HCT116 (cell line): ENCODE data around the gene RNASE8. TPM values are rescaled to one million over a fixed set of nuclear protein-coding genes. Genes with fewer than 3 reads are reported as not detected.

ENCODE experiments used
- ATAC-seq: fragments of 200-7000 bp; cut with Tn5 transposase; 2 replicates; pipeline ENCODE4 v1.9.1; 2020; ENCODE audit warnings: mild to moderate bottlenecking, moderate library complexity
- BruUV-seq: library from RNA; stranded (reverse); fragments of 400-500 nt; replicated peaks from 2 replicates; lab custom pipeline; 2021; lab: Mats Ljungman, UMichigan
- CTCF ChIA-PET: fragments of 300-600 bp; sonication (Branson Sonifier 250); formaldehyde crosslinking; loops from one replicate; lab custom pipeline; 2021; ENCODE audit warnings: antibody characterized with exemption; lab: Charles Lee
- POLR2A ChIA-PET: fragments of 300-600, 350-600 bp; sonication (Branson Sonifier 250); formaldehyde crosslinking; loops from one replicate; lab custom pipeline; 2021; ENCODE audit warnings: antibody characterized with exemption; lab: Charles Lee
- RAD21 ChIA-PET, 2 experiments: fragments of 300-600 bp; sonication (Branson Sonifier 250); formaldehyde crosslinking; loops; one replicate each; lab custom pipeline; 2023; ENCODE audit warnings: low total read pairs in 2 of 2; ENCODE audit not compliant: uncharacterized antibody in 2 of 2, unreplicated experiment in 2 of 2, low non-redundant PET in 1 of 2; lab: Charles Lee
- DNase-seq: peaks from one replicate; pipeline ENCODE4 v3.0.0-alpha.2; 2010; ENCODE audit warnings: low read depth, low spot score
- H2AFZ ChIP-seq: fragments of 200-600 bp; shearing (Covaris generic), sonication (generic); 2 replicates; pipeline ENCODE4 v1.6.1; 2017; ENCODE audit warnings: low read depth, mixed run types, mixed read lengths, antibody characterized with exemption, low read length; ENCODE audit not compliant: poor library complexity, severe bottlenecking
- H3K27ac ChIP-seq: 2 replicates; pipeline ENCODE4 v1.5.1; 2012; ENCODE audit warnings: low read depth, low read length
- H3K27me3 ChIP-seq: fragments of 200-600 bp; sonication (generic); 2 replicates; pipeline ENCODE4 v1.6.1; 2016; ENCODE audit warnings: mixed run types, low read length, mixed read lengths; ENCODE audit not compliant: insufficient read depth
- H3K36me3 ChIP-seq, 2 experiments: fragments of 200-500 bp in 1 of 2; fragments of 200-600 bp in 1 of 2; sonication (Bioruptor generic) in 1 of 2; sonication (generic) in 1 of 2; 2 replicates each; pipeline versions ENCODE4 v1.5.1 to v1.6.1; 2014 to 2016; ENCODE audit warnings: low read length in 2 of 2, inconsistent platforms in 1 of 2, mixed read lengths in 1 of 2, mixed run types in 1 of 2; ENCODE audit not compliant: insufficient read depth in 2 of 2, control insufficient read depth in 1 of 2
- H3K4me1 ChIP-seq, 2 experiments: fragments of 200-600 bp in 1 of 2; sonication (generic) in 1 of 2; 2 replicates each; pipeline versions ENCODE4 v1.5.1 to v1.6.1; 2012 to 2017; ENCODE audit warnings: low read length in 2 of 2, inconsistent platforms in 1 of 2, mild to moderate bottlenecking in 1 of 2, mixed read lengths in 1 of 2, mixed run types in 1 of 2, moderate library complexity in 1 of 2; ENCODE audit not compliant: insufficient read depth in 2 of 2, control insufficient read depth in 1 of 2
- H3K4me2 ChIP-seq: fragments of 200-600 bp; sonication (generic); 2 replicates; pipeline ENCODE4 v1.6.1; 2017; ENCODE audit warnings: mixed run types, low read length, mixed read lengths
- H3K4me3 ChIP-seq, 2 experiments: fragments of 200-600 bp in 1 of 2; sonication (generic) in 1 of 2; replicated peaks in 1 of 2; 2 replicates each; pipeline ENCODE4 v1.5.1; 2011 to 2016; ENCODE audit warnings: low read length in 2 of 2, control low read depth in 1 of 2, low read depth in 1 of 2, mild to moderate bottlenecking in 1 of 2, mixed read lengths in 1 of 2, mixed run types in 1 of 2
- H3K79me2 ChIP-seq: fragments of 200-600 bp; sonication (generic); 2 replicates; pipeline ENCODE4 v1.6.1; 2017; ENCODE audit warnings: mild to moderate bottlenecking, mixed run types, low read length, moderate library complexity, mixed read lengths; ENCODE audit not compliant: insufficient read depth
- H3K9ac ChIP-seq: fragments of 200-600 bp; sonication (generic); 2 replicates; pipeline ENCODE4 v1.6.1; 2016; ENCODE audit warnings: low read length, mixed read lengths
- H3K9me2 ChIP-seq: fragments of 200-600 bp; sonication (generic), shearing (Covaris generic); 2 replicates; pipeline ENCODE4 v1.6.1; 2017; ENCODE audit warnings: mixed run types, mild to moderate bottlenecking, moderate library complexity; ENCODE audit not compliant: insufficient read depth
- H3K9me3 ChIP-seq, 2 experiments: fragments of 200-500 bp in 1 of 2; fragments of 200-600 bp in 1 of 2; sonication (Bioruptor generic) in 1 of 2; sonication (generic) in 1 of 2; 2 replicates each; pipeline ENCODE4 v1.6.1; 2014 to 2017; ENCODE audit warnings: low read length in 2 of 2, mixed read lengths in 2 of 2, inconsistent platforms in 1 of 2, low read depth in 1 of 2, mild to moderate bottlenecking in 1 of 2, mixed run types in 1 of 2, moderate library complexity in 1 of 2; ENCODE audit not compliant: control insufficient read depth in 1 of 2, insufficient read depth in 1 of 2
- H4K20me1 ChIP-seq: fragments of 200-600 bp; sonication (generic), shearing (Covaris generic); 2 replicates; pipeline ENCODE4 v1.6.1; 2017; ENCODE audit warnings: mixed run types, mild to moderate bottlenecking, moderate library complexity; ENCODE audit not compliant: insufficient read depth
- CEBPB ChIP-seq: IDR thresholded peaks from 2 replicates; pipeline ENCODE4 v1.6.1; 2012; ENCODE audit warnings: low read depth
- CTCF ChIP-seq, 3 experiments: fragments of 200-600 bp in 1 of 3; sonication (generic) in 1 of 3; IDR thresholded peaks in 2 of 3; conservative IDR thresholded peaks in 1 of 3; 2 replicates each; pipeline ENCODE4 v1.5.1; 2012 to 2017; ENCODE audit warnings: low read depth in 2 of 3, low read length in 2 of 3, antibody characterized with exemption in 1 of 3, borderline replicate concordance in 1 of 3, control low read depth in 1 of 3, mild to moderate bottlenecking in 1 of 3, mixed read lengths in 1 of 3, mixed run types in 1 of 3, moderate library complexity in 1 of 3; ENCODE audit not compliant: insufficient read depth in 1 of 3
- ELF1 ChIP-seq: IDR thresholded peaks from 2 replicates; pipeline ENCODE4 v1.6.1; 2012; ENCODE audit warnings: low read depth, borderline replicate concordance
- POLR2A ChIP-seq: IDR thresholded peaks from 2 replicates; pipeline ENCODE4 v1.7.0; 2011; ENCODE audit warnings: borderline replicate concordance; ENCODE audit not compliant: insufficient read depth, insufficient read length; ENCODE audit errors: extremely low read depth
- POLR2AphosphoS5 ChIP-seq: IDR thresholded peaks from 2 replicates; pipeline ENCODE4 v1.6.1; 2011; ENCODE audit warnings: mild to moderate bottlenecking, low read depth, low read length, moderate library complexity
- SIN3A ChIP-seq: IDR thresholded peaks from 2 replicates; pipeline ENCODE4 v1.6.1; 2012; ENCODE audit warnings: low read depth
- SP1 ChIP-seq: IDR thresholded peaks from 2 replicates; pipeline ENCODE4 v1.6.1; 2012; ENCODE audit warnings: low read depth
- SRF ChIP-seq: IDR thresholded peaks from 2 replicates; pipeline ENCODE4 v1.6.1; 2012; ENCODE audit warnings: low read depth
- YY1 ChIP-seq: IDR thresholded peaks from 2 replicates; pipeline ENCODE4 v1.6.1; 2011; ENCODE audit warnings: low read length, low read depth, moderate library complexity, mild to moderate bottlenecking; ENCODE audit not compliant: insufficient replicate concordance; ENCODE audit errors: extremely low read depth
- intact Hi-C: fragments of 100-400 bp; cut with micrococcal nuclease; formaldehyde crosslinking; loops from 2 replicates; pipeline ENCODE4 v1.10.0; 2022
- total RNA-seq: library from RNA; stranded (reverse); gene quantifications from one replicate; pipeline ENCODE4 v1.2.1, GENCODE V29; 2021; ENCODE audit not compliant: unreplicated experiment
- TF ChIP-seq, protein P1 (sequence below): IDR thresholded peaks from 2 replicates; pipeline ENCODE4 v1.6.1; 2012
- TF ChIP-seq, protein P2 (sequence below): IDR thresholded peaks from 2 replicates; pipeline ENCODE4 v1.6.1; 2012
- TF ChIP-seq, protein P3 (sequence below): IDR thresholded peaks from 2 replicates; pipeline ENCODE4 v1.6.1; 2011; ENCODE audit warnings: mild to moderate bottlenecking, low read length, moderate library complexity; ENCODE audit not compliant: insufficient replicate concordance; ENCODE audit errors: extremely low read depth

RNASE8 gene
- total RNA-seq, 1 experiment from 2014 or later: not detected

DNA sequence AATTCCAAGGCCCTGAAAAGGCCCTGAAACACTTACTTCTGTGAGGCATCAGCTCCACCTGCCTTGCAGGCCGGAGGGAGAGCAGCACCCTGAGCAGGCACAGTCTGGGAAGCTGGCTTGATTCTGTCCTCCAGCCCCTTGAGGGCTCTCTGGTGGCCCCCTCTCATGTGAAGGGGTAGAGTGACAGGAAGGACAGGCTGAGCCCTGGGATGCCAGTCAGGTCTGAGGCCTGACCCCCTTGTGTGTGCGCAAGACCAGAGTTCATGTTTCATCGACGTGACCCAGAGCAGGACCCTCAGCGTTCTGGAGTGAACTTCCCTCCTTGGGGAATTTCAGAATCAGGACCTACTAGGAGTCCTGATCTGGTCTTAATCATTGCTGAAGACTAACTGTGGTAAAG is 1.3 kb downstream of the RNASE8 start:
- Histone ChIP-seq H3K9me2 (no peaks in the 10 kb centered on the region), H3K4me3 (no peak overlapping the region), H3K9me3 (no peaks in the 10 kb centered on the region), H3K4me2 (no peak overlapping the region), H3K27me3 (peaks cover 5% of the 10 kb centered on the region), H2AFZ (no peak overlapping the region), H3K4me1 (no peaks in the 10 kb centered on the region), H4K20me1 (no peaks in the 10 kb centered on the region), H3K27ac (no peak overlapping the region), H3K9ac (no peak overlapping the region), H3K79me2 (no peaks in the 10 kb centered on the region), H3K36me3 (no peaks in the 10 kb centered on the region)
- TF ChIP-seq, protein P1, sequence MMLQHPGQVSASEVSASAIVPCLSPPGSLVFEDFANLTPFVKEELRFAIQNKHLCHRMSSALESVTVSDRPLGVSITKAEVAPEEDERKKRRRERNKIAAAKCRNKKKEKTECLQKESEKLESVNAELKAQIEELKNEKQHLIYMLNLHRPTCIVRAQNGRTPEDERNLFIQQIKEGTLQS: no peak
- TF ChIP-seq ELF1 (no peak), CEBPB (no peak), POLR2A (no peak), SP1 (no peak)
- TF ChIP-seq, protein P2, sequence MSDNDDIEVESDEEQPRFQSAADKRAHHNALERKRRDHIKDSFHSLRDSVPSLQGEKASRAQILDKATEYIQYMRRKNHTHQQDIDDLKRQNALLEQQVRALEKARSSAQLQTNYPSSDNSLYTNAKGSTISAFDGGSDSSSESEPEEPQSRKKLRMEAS: no peak
- ChIA-PET CTCF (interaction anchor here (1.4 kb wide), 1 partner anchor 44 kb away, joined by 4 read pairs; no protein-coding TSS in a partner anchor), POLR2A (no interaction called here), RAD21 (no interaction called here)
- intact Hi-C loops: no loop called here
- no peak for DNase-seq
- no peak for ATAC-seq
- no TSS peak for BruUV-seq

GRCh38 chr14:21059842-21060613 is 2.4 kb downstream of the RNASE8 start:
- no peak overlapping the region for H3K27ac ChIP-seq
- H3K9me3 ChIP-seq: no peaks in the 10 kb centered on the region
- BruUV-seq: no TSS peak
- H3K9me2 ChIP-seq: no peaks in the 10 kb centered on the region
- RAD21 ChIA-PET: no interaction called here
- POLR2A ChIA-PET: no interaction called here
- TF ChIP-seq SRF (no peak), POLR2AphosphoS5 (no peak), SIN3A (no peak), YY1 (no peak), CTCF (IDR thresholded peaks at IDR 0.05 in 2 of 3, conservative IDR thresholded peaks at IDR 0.05 in 1 of 3; ENCODE audit: borderline replicate concordance in 1 of 3, insufficient read depth in 1 of 3, low read depth in 2 of 3, low read length in 2 of 3) (no peak)
- TF ChIP-seq, protein P3, sequence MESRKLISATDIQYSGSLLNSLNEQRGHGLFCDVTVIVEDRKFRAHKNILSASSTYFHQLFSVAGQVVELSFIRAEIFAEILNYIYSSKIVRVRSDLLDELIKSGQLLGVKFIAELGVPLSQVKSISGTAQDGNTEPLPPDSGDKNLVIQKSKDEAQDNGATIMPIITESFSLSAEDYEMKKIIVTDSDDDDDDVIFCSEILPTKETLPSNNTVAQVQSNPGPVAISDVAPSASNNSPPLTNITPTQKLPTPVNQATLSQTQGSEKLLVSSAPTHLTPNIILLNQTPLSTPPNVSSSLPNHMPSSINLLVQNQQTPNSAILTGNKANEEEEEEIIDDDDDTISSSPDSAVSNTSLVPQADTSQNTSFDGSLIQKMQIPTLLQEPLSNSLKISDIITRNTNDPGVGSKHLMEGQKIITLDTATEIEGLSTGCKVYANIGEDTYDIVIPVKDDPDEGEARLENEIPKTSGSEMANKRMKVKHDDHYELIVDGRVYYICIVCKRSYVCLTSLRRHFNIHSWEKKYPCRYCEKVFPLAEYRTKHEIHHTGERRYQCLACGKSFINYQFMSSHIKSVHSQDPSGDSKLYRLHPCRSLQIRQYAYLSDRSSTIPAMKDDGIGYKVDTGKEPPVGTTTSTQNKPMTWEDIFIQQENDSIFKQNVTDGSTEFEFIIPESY: no peak
- H3K36me3 ChIP-seq: no peaks in the 10 kb centered on the region
- peaks cover 5% of the 10 kb centered on the region for H3K27me3 ChIP-seq
- no peak overlapping the region for H2AFZ ChIP-seq
- no peaks in the 10 kb centered on the region for H3K79me2 ChIP-seq
- no peak for ATAC-seq
- no peak for DNase-seq
- H3K4me1 ChIP-seq: no peaks in the 10 kb centered on the region
- no peak overlapping the region for H3K4me3 ChIP-seq
- intact Hi-C loops: no loop called here
- CTCF ChIA-PET: no interaction called here
- no peaks in the 10 kb centered on the region for H4K20me1 ChIP-seq
- no peak overlapping the region for H3K9ac ChIP-seq
- no peak overlapping the region for H3K4me2 ChIP-seq
